ENCODE results near the gene FAM83B. TPM values are rescaled to one million over a fixed set of nuclear protein-coding genes. Genes with fewer than 3 reads are reported as not detected.
"Not testable (repeated sequence)": the region's sequence is repeated elsewhere in the genome, so short reads cannot be mapped to it uniquely, and the experiment has no call there.

Gene FAM83B
- total RNA-seq: not detected
- total RNA-seq: 0 reads per million in 2 donors

GRCh38 chr6:54846243-54846856 lies at the start of gene FAM83B:
Gene FAM83B, plus strand, starts transcription at chr6:54846771. Its CDS starts 23,476 bp downstream, at chr6:54870247.
- ATAC-seq: no peak
- Mint-ChIP-seq H3K4me1 (no peaks in the 10 kb centered on the region), H3K27me3 (no peaks in the 10 kb centered on the region), H3K27ac (no peak within 1 kb of the TSS), H3K4me3 (no peak within 1 kb of the TSS), H3K36me3 (ENCODE audit: low read depth) (no peaks in the 10 kb centered on the region)
- H3K9me3 ChIP-seq (ENCODE audit: control insufficient read depth, low read length, poor library complexity, severe bottlenecking): no peaks in the 10 kb centered on the region
- DNase-seq: no peak

DNA sequence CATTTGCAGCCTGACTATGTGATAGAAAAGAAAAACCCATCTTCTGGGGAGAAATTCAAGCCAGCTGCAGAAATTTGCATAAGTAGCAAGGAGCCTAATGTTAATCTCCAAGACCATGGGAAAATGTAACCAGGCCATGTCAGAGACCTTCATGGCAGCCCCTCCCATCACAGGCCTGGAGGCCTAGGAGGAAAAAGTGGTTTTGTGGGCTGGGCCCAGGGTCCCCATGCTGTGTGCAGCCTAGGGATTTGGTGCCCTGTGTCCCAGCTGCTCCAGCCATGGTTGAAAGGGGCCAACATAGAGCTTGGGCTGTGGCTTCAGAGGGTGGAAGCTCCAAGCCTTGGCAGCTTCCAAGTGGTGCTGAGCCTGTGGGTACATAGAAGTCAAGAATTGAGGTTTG lies 49.7 kb upstream of the FAM83B start:
- ATAC-seq; H3K36me3 Mint-ChIP-seq (ENCODE audit: low read depth); H3K27me3 Mint-ChIP-seq; H3K4me1 Mint-ChIP-seq; H3K9me3 ChIP-seq (ENCODE audit: control insufficient read depth, low read length, poor library complexity, severe bottlenecking); H3K27ac Mint-ChIP-seq; H3K4me3 Mint-ChIP-seq; DNase-seq: not testable (repeated sequence)

DNA sequence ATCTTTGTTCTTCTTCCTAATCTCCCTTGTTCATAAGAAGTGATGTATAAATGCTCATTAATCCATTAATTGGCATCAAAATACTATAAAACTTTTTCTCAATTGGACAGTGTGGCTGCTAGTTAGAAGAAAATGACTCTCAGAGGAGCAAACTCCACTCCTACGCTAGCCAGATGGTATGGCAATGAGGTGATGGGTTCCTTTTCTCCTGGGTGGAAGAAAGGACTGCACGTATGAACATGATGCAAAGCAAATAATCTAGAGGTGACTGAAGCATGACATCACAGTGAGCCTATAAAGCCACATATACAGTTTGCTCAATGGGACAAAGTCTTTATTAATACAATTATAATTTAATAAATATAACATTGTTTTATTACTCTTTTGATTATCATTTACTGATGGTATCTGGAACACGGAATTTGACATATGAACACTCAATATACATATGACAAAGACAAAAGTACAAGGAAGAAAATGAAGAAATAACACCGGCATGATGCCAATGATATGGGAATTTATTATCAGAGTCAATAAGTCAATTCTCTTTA lies 46.4 kb upstream of the FAM83B start:
- DNase-seq (no peak), ATAC-seq (no peak)
- no peaks in the 10 kb centered on the region for H3K27me3 Mint-ChIP-seq
- H3K4me3 Mint-ChIP-seq: no peak overlapping the region
- no peaks in the 10 kb centered on the region for H3K36me3 Mint-ChIP-seq (ENCODE audit: low read depth)
- H3K27ac Mint-ChIP-seq: no peak overlapping the region
- no peaks in the 10 kb centered on the region for H3K4me1 Mint-ChIP-seq
- no peaks in the 10 kb centered on the region for H3K9me3 ChIP-seq (ENCODE audit: control insufficient read depth, low read length, poor library complexity, severe bottlenecking)

- Mint-ChIP-seq H3K27ac (no peak overlapping the region), H3K4me1 (no peaks in the 10 kb centered on the region), H3K4me3 (no peak overlapping the region), H3K27me3 (no peaks in the 10 kb centered on the region), H3K36me3 (ENCODE audit: low read depth) (no peaks in the 10 kb centered on the region)
- ATAC-seq: no peak
- no peaks in the 10 kb centered on the region for H3K9me3 ChIP-seq (ENCODE audit: control insufficient read depth, low read length, poor library complexity, severe bottlenecking)
- DNase-seq: no peak
Measured at GRCh38 chr6:54801244-54801643, 45.3 kb upstream of the FAM83B start.

DNA sequence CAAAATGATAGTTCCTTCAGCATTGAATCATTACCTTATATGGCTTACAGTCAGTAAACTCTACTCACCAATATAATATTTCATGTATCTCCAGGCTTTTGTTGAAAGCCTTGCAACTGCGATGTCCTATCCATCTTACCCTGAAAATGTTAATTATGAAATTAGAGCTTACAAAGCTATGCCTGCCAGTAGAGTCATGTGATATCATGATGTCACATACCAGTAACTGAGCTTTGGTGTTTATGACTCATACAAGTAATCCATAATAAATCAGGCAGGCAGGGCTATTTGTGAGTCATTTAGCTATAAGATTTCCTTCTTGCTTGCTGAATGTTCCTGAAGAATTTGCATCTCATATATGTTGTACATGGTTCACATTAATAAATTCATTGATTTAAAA lies 44.9 kb upstream of the FAM83B start:
- Mint-ChIP-seq H3K27me3 (no peaks in the 10 kb centered on the region), H3K4me1 (no peaks in the 10 kb centered on the region), H3K27ac (no peak overlapping the region), H3K4me3 (no peak overlapping the region), H3K36me3 (ENCODE audit: low read depth) (no peaks in the 10 kb centered on the region)
- no peak for DNase-seq
- H3K9me3 ChIP-seq (ENCODE audit: control insufficient read depth, low read length, poor library complexity, severe bottlenecking): no peaks in the 10 kb centered on the region
- no peak for ATAC-seq

DNA sequence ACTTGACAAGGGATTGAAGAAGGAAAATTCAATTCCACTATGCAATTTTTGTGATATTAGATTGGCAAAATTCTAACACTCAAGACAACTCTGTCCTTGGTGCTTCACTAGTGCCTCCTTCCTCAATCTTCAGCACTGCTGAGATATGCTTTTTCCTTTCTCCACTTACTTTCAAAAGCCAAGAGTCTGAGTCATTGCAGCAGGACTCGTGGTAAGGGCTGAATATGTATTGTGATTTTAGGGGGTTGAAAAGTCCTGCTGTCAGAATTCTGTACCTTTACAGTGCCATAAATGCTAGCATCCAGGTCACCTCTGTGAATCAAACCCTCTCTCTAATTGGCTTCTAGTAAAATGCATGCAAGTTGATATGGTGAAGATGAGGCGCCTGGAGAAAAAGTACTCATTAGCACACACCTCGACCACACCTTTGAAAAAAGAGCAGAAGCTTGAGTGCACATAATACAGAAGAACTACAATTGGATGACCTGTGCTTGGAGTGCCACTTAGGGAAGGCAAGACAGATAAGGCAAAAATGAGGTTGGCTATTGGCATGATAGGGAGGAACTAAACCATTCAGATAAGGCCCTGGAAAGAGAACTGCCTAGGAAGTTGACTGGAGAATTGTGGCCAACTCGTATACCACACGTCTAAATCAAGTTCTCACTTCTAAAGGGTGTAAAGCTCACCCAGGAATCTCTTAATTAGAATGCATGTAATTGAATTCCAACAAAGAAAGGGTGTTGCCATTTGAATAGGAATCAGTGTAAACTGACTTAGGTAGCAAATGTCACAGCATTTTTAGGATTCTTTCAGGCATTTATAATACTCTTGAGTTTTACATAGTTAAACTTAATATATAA lies 43.6 kb upstream of the FAM83B start:
- Mint-ChIP-seq H3K4me1 (no peaks in the 10 kb centered on the region), H3K4me3 (no peak overlapping the region)
- no peak for ATAC-seq

GRCh38 chr6:54805077-54805476 lies 41.5 kb upstream of the FAM83B start:
- Mint-ChIP-seq H3K4me1 (no peaks in the 10 kb centered on the region), H3K27ac (no peak overlapping the region), H3K27me3 (no peaks in the 10 kb centered on the region), H3K36me3 (ENCODE audit: low read depth) (no peaks in the 10 kb centered on the region), H3K4me3 (no peak overlapping the region)
- ATAC-seq (no peak), DNase-seq (no peak)
- H3K9me3 ChIP-seq (ENCODE audit: control insufficient read depth, low read length, poor library complexity, severe bottlenecking): no peaks in the 10 kb centered on the region

More for the DNA sequence above, 43.6 kb upstream of the FAM83B start:
- Mint-ChIP-seq H3K36me3 (ENCODE audit: low read depth) (no peaks in the 10 kb centered on the region), H3K27ac (no peak overlapping the region), H3K27me3 (no peaks in the 10 kb centered on the region)
- no peaks in the 10 kb centered on the region for H3K9me3 ChIP-seq (ENCODE audit: control insufficient read depth, low read length, poor library complexity, severe bottlenecking)
- DNase-seq: no peak

GRCh38 chr6:54810147-54810546 lies 36.4 kb upstream of the FAM83B start:
- DNase-seq (no peak), ATAC-seq (no peak)
- Mint-ChIP-seq H3K27ac (no peak overlapping the region), H3K4me1 (no peaks in the 10 kb centered on the region), H3K36me3 (ENCODE audit: low read depth) (no peaks in the 10 kb centered on the region), H3K4me3 (no peak overlapping the region), H3K27me3 (no peaks in the 10 kb centered on the region)
- no peaks in the 10 kb centered on the region for H3K9me3 ChIP-seq (ENCODE audit: control insufficient read depth, low read length, poor library complexity, severe bottlenecking)

DNA sequence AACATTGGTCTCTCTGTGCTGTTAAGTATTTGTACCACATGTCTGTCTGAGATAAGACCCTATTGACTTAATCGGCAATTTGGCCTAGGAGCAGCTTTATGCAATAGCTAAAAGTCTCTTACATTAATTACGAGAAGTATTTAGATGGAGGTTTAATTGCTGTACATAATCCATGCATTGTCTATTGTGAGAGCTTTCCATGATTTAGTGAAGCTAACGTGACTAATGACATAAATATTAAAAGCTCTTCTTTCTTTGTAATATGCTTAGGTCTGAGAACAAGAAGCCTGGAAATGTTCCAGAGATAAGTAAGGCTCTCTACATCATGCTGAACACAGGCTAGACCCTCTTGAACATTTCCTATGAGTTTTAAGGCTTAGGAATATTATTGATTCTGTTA lies 32.7 kb upstream of the FAM83B start:
- Mint-ChIP-seq H3K27me3 (no peaks in the 10 kb centered on the region), H3K36me3 (ENCODE audit: low read depth) (no peaks in the 10 kb centered on the region), H3K27ac (no peak overlapping the region), H3K4me1 (no peaks in the 10 kb centered on the region), H3K4me3 (no peak overlapping the region)
- ATAC-seq: no peak
- DNase-seq: no peak
- H3K9me3 ChIP-seq (ENCODE audit: control insufficient read depth, low read length, poor library complexity, severe bottlenecking): no peaks in the 10 kb centered on the region

GRCh38 chr6:54817236-54817635 lies 29.3 kb upstream of the FAM83B start:
- no peaks in the 10 kb centered on the region for H3K36me3 Mint-ChIP-seq (ENCODE audit: low read depth)
- no peaks in the 10 kb centered on the region for H3K4me1 Mint-ChIP-seq
- no peak for ATAC-seq
- H3K27ac Mint-ChIP-seq: no peak overlapping the region
- no peak overlapping the region for H3K4me3 Mint-ChIP-seq
- H3K27me3 Mint-ChIP-seq: no peaks in the 10 kb centered on the region
- no peaks in the 10 kb centered on the region for H3K9me3 ChIP-seq (ENCODE audit: control insufficient read depth, low read length, poor library complexity, severe bottlenecking)
- no peak for DNase-seq

DNA sequence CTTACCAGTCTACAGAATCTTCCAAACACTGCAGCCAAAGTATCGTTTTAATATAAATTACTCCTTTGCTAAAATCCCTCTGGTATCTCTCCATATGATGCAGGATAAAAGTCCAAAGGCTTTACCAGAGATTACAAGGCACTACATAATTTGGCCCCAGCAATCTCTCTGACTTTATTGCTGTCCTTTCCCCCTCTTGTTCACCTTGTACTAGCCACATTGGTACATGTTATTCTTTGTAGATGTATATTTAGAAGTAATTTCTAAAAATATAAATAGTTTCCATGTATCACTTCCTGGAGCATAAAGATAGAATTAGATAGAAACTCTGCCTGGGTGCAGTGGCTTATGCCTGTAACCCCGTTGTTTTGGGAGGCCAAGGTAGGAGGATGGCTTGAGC lies 28.7 kb upstream of the FAM83B start:
- no peak for ATAC-seq
- H3K4me3 Mint-ChIP-seq: no peak overlapping the region

GRCh38 chr6:54824225-54824624 lies 22.3 kb upstream of the FAM83B start:
- H3K4me3 Mint-ChIP-seq; DNase-seq; H3K27ac Mint-ChIP-seq; H3K27me3 Mint-ChIP-seq; H3K9me3 ChIP-seq (ENCODE audit: control insufficient read depth, low read length, poor library complexity, severe bottlenecking); H3K36me3 Mint-ChIP-seq (ENCODE audit: low read depth); H3K4me1 Mint-ChIP-seq; ATAC-seq: not testable (repeated sequence)

More for the DNA sequence above, 28.7 kb upstream of the FAM83B start:
- Mint-ChIP-seq H3K36me3 (ENCODE audit: low read depth) (no peaks in the 10 kb centered on the region), H3K27ac (no peak overlapping the region), H3K4me1 (no peaks in the 10 kb centered on the region), H3K27me3 (no peaks in the 10 kb centered on the region)
- H3K9me3 ChIP-seq (ENCODE audit: control insufficient read depth, low read length, poor library complexity, severe bottlenecking): no peaks in the 10 kb centered on the region
- DNase-seq: no peak

DNA sequence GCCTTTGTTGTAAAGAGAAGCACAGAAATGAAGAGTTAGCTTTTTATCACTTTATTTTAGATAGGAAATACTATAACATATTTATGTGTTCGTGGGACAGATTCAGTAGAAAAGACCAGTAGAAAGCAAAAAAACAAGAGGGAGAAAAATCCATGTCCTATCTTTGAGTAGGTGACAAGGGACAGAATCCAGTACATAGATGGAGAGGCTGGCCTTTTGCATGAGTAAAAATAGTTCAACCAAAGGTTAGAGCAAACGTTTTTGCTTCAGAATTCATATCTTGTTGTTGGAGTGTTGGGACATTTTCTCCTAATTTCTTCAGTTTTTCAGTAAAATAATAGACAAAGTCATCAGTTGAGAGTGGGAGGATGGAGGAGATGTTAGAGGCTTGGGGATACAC lies 19.6 kb upstream of the FAM83B start:
- Mint-ChIP-seq H3K4me3 (no peak overlapping the region), H3K27me3 (no peaks in the 10 kb centered on the region), H3K27ac (no peak overlapping the region), H3K36me3 (ENCODE audit: low read depth) (no peaks in the 10 kb centered on the region), H3K4me1 (no peaks in the 10 kb centered on the region)
- no peaks in the 10 kb centered on the region for H3K9me3 ChIP-seq (ENCODE audit: control insufficient read depth, low read length, poor library complexity, severe bottlenecking)
- no peak for ATAC-seq
- no peak for DNase-seq

Measured in T-helper 17 cell (primary cell).